ENCODE results near the gene GPR84. TPM values are rescaled to one million over a fixed set of nuclear protein-coding genes. Genes with fewer than 3 reads are reported as not detected.

The GPR84 gene
- total and polyA plus RNA-seq, 10 of the 15 experiments (the other 5 are each of a cell fraction or from before 2014, with no cell fraction given) = 0.37 to 4.7 (median 2.6) TPM

DNA sequence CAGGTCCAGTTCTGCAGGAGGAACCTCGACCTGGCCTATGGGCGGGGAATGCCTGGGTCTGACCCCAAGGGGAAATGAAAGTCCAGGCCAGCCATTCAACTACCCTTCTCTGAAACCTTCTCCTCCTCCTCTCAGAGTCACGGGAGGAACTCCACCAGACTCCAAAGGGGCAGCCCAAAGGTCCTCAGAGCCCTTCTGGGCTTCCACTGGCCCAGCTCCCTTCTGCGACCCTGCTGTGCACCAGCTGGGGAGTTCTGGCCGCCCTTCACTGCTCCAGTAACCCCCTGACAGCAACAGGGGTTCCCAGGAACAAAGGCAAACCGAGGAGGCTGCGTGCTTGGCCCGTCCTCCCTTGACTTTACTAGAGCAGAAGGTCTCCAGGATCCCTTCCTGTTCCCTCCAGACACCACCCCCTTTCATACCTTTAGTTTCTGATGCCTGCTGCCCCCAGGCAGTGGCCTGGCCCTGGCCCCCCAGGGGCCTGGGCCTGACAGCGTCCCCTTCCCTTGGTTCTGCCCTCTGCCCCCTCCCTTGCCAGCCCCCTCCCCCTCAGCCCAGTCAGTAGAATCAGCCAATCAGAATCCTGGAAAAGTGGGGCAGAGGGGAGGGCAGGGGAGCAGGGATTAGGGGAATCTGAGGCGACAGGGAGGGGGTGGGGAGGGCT is 21.1 kb upstream of the GPR84 start (continued):
- TF ChIP-seq ATF3 (IDR thresholded peaks at IDR 0.05; ENCODE audit: borderline replicate concordance, extremely low read depth, low read depth, low read length) (no peak), BHLHE40 (IDR thresholded peaks at IDR 0.05; ENCODE audit: borderline replicate concordance in 1 of 2, low read depth in 2 of 2, low read length in 1 of 2) (peak; percentile 54 to 80; a peak in 3 of 4 replicates), RBBP5 (conservative IDR thresholded peaks at IDR 0.05) (no peak), PML (IDR thresholded peaks at IDR 0.05; ENCODE audit: low read length) (no peak), YY1 (IDR thresholded peaks at IDR 0.05; ENCODE audit: low read depth, low read length) (0 out of 2 replicates have a peak, but pooled peaks have one; percentile 22), SIX5 (IDR thresholded peaks at IDR 0.05; ENCODE audit: low read depth, low read length, severe bottlenecking) (no peak), DPF2 (IDR thresholded peaks at IDR 0.05) (peak; percentile 45; the same call in 1 of the 2 replicates), SUPT20H (IDR thresholded peaks at IDR 0.05; ENCODE audit: borderline replicate concordance, control insufficient read depth, low read depth, low read length) (no peak), EGR1 (IDR thresholded peaks at IDR 0.05; ENCODE audit: borderline replicate concordance in 1 of 2, low read depth in 2 of 2, low read length in 2 of 2) (no peak), ZBED1 (IDR thresholded peaks at IDR 0.05; ENCODE audit: borderline replicate concordance) (no peak), RCOR1 (conservative IDR thresholded peaks at IDR 0.05; ENCODE audit: low read depth, low read length) (no peak), SUZ12 (IDR thresholded peaks at IDR 0.05; ENCODE audit: unreplicated experiment) (no peak), ZNF24 (IDR thresholded peaks at IDR 0.05) (no peak), JUND (IDR thresholded peaks at IDR 0.05; ENCODE audit: low read depth, low read length) (no peak), ZNF592 (IDR thresholded peaks at IDR 0.05) (no peak), ZSCAN29 (IDR thresholded peaks at IDR 0.05) (no peak), SREBF2 (IDR thresholded peaks at IDR 0.05; ENCODE audit: low read length) (no peak), SRF (IDR thresholded peaks at IDR 0.05; ENCODE audit: low read depth in 2 of 2, low read length in 2 of 2) (no peak), HDAC6 (IDR thresholded peaks at IDR 0.05; ENCODE audit: unreplicated experiment) (no peak), POLR2AphosphoS5 (IDR thresholded peaks at IDR 0.05; ENCODE audit: low read length) (peak; percentile 47; the same call in 1 of the 2 replicates)
- TF ChIP-seq, protein P1, sequence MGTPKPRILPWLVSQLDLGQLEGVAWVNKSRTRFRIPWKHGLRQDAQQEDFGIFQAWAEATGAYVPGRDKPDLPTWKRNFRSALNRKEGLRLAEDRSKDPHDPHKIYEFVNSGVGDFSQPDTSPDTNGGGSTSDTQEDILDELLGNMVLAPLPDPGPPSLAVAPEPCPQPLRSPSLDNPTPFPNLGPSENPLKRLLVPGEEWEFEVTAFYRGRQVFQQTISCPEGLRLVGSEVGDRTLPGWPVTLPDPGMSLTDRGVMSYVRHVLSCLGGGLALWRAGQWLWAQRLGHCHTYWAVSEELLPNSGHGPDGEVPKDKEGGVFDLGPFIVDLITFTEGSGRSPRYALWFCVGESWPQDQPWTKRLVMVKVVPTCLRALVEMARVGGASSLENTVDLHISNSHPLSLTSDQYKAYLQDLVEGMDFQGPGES (IDR thresholded peaks at IDR 0.05) = no peak
- TF ChIP-seq, protein P2, sequence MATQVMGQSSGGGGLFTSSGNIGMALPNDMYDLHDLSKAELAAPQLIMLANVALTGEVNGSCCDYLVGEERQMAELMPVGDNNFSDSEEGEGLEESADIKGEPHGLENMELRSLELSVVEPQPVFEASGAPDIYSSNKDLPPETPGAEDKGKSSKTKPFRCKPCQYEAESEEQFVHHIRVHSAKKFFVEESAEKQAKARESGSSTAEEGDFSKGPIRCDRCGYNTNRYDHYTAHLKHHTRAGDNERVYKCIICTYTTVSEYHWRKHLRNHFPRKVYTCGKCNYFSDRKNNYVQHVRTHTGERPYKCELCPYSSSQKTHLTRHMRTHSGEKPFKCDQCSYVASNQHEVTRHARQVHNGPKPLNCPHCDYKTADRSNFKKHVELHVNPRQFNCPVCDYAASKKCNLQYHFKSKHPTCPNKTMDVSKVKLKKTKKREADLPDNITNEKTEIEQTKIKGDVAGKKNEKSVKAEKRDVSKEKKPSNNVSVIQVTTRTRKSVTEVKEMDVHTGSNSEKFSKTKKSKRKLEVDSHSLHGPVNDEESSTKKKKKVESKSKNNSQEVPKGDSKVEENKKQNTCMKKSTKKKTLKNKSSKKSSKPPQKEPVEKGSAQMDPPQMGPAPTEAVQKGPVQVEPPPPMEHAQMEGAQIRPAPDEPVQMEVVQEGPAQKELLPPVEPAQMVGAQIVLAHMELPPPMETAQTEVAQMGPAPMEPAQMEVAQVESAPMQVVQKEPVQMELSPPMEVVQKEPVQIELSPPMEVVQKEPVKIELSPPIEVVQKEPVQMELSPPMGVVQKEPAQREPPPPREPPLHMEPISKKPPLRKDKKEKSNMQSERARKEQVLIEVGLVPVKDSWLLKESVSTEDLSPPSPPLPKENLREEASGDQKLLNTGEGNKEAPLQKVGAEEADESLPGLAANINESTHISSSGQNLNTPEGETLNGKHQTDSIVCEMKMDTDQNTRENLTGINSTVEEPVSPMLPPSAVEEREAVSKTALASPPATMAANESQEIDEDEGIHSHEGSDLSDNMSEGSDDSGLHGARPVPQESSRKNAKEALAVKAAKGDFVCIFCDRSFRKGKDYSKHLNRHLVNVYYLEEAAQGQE (IDR thresholded peaks at IDR 0.05; ENCODE audit: low read depth, low read length) = no peak

All from GM12878 (cell line).